DOHH2 (cell line): ENCODE results near the gene TMEM109.

Source experiments
- H3F3A ChIP-seq: fragments of 200-600 bp; sonication (generic), shearing (Covaris generic); 2 replicates; pipeline ENCODE4 v1.6.0; 2016; ENCODE audit warnings: antibody characterized with exemption, mild to moderate bottlenecking; ENCODE audit not compliant: control insufficient read depth, insufficient read depth
- H3K27ac ChIP-seq: fragments of 200-600 bp; sonication (generic); 2 replicates; pipeline ENCODE4 v1.5.1; 2014; ENCODE audit warnings: low read depth, mild to moderate bottlenecking, low read length, moderate library complexity
- H3K27me3 ChIP-seq: fragments of 200-600 bp; sonication (generic); 2 replicates; pipeline ENCODE4 v1.6.1; 2014; ENCODE audit warnings: mild to moderate bottlenecking, low read length, mixed read lengths; ENCODE audit not compliant: control insufficient read depth
- H3K36me3 ChIP-seq: fragments of 200-600 bp; sonication (generic); 2 replicates; pipeline ENCODE4 v1.6.1; 2014; ENCODE audit warnings: mild to moderate bottlenecking, low read length, moderate library complexity, mixed read lengths; ENCODE audit not compliant: control insufficient read depth
- H3K4me1 ChIP-seq: fragments of 200-600 bp; sonication (generic); 2 replicates; pipeline ENCODE4 v1.6.1; 2014; ENCODE audit warnings: mild to moderate bottlenecking, low read length, mixed read lengths; ENCODE audit not compliant: control insufficient read depth
- H3K4me2 ChIP-seq: fragments of 200-600 bp; sonication (generic); 2 replicates; pipeline ENCODE4 v1.6.0; 2014; ENCODE audit warnings: mild to moderate bottlenecking, low read length, moderate library complexity
- H3K4me3 ChIP-seq: fragments of 200-600 bp; sonication (generic); 2 replicates; pipeline ENCODE4 v1.5.1; 2014; ENCODE audit warnings: mild to moderate bottlenecking, low read length, mixed read lengths
- H3K79me2 ChIP-seq: fragments of 200-600 bp; sonication (generic); 2 replicates; pipeline ENCODE4 v1.6.1; 2014; ENCODE audit warnings: mild to moderate bottlenecking, low read length, mixed read lengths; ENCODE audit not compliant: control insufficient read depth
- H3K9me2 ChIP-seq: fragments of 200-600 bp; sonication (generic); replicated peaks from 2 replicates; pipeline ENCODE4 v1.6.1; 2014; ENCODE audit warnings: mild to moderate bottlenecking, low read length, mixed read lengths; ENCODE audit not compliant: control insufficient read depth
- H3K9me3 ChIP-seq: fragments of 200-600 bp; sonication (generic); 2 replicates; pipeline ENCODE4 v1.6.1; 2014; ENCODE audit warnings: antibody characterized with exemption, low read length, mixed read lengths; ENCODE audit not compliant: control insufficient read depth, insufficient read depth
- H4K20me1 ChIP-seq: fragments of 200-600 bp; sonication (generic); 2 replicates; pipeline ENCODE4 v1.6.0; 2014; ENCODE audit warnings: low read depth, mild to moderate bottlenecking, antibody characterized with exemption, low read length, moderate library complexity; ENCODE audit not compliant: control insufficient read depth, insufficient read depth
- EZH2phosphoT487 ChIP-seq: fragments of 200-600 bp; sonication (generic); IDR thresholded peaks from 2 replicates; pipeline ENCODE4 v1.6.1; 2017; ENCODE audit warnings: borderline replicate concordance, mild to moderate bottlenecking, antibody characterized with exemption, low read length, moderate library complexity, mixed read lengths
- TF ChIP-seq, protein P1 (sequence below): fragments of 200-600 bp; sonication (generic); IDR thresholded peaks from one replicate; pipeline ENCODE4 v1.5.1; 2014; ENCODE audit warnings: antibody characterized with exemption, mild to moderate bottlenecking, low read depth, low read length; ENCODE audit not compliant: poor library complexity, severe bottlenecking

Gene TMEM109

DNA sequence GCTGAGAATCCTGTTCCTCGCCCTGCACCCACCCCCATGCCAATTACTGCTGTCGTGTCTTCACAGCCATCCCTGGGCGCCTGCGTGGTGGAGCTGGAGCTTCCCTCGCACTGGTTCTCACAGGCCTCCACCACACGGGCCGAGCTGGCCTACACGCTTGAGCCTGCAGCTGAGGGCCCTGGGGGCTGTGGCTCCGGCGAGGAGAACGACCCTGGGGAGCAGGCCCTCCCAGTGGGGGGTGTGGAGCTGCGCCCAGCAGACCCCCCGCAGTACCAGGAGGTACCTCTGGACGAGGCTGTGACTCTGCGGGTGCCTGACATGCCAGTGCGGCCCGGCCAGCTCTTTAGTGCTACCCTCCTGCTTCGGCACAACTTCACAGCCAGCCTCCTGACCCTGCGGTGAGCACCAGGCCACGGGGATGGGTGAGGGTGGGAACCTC lies 14.6 kb downstream of the TMEM109 start:
- Histone ChIP-seq H3K79me2 (no peaks in the 10 kb centered on the region), H3K4me3 (no peak overlapping the region), H4K20me1 (no peaks in the 10 kb centered on the region), H3K27me3 (peaks cover 7% of the 10 kb centered on the region), H3K36me3 (peaks cover 4% of the 10 kb centered on the region; the same call in 1 of the 2 replicates), H3K27ac (no peak overlapping the region), H3K9me3 (no peaks in the 10 kb centered on the region), H3K9me2 (no peaks in the 10 kb centered on the region), H3K4me1 (peaks cover 52% of the 10 kb centered on the region), H3K4me2 (no peak overlapping the region), H3F3A (peaks cover 24% of the 10 kb centered on the region)
- TF ChIP-seq, protein P1, sequence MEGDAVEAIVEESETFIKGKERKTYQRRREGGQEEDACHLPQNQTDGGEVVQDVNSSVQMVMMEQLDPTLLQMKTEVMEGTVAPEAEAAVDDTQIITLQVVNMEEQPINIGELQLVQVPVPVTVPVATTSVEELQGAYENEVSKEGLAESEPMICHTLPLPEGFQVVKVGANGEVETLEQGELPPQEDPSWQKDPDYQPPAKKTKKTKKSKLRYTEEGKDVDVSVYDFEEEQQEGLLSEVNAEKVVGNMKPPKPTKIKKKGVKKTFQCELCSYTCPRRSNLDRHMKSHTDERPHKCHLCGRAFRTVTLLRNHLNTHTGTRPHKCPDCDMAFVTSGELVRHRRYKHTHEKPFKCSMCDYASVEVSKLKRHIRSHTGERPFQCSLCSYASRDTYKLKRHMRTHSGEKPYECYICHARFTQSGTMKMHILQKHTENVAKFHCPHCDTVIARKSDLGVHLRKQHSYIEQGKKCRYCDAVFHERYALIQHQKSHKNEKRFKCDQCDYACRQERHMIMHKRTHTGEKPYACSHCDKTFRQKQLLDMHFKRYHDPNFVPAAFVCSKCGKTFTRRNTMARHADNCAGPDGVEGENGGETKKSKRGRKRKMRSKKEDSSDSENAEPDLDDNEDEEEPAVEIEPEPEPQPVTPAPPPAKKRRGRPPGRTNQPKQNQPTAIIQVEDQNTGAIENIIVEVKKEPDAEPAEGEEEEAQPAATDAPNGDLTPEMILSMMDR = no peak
- no peak for TF ChIP-seq EZH2phosphoT487

DNA sequence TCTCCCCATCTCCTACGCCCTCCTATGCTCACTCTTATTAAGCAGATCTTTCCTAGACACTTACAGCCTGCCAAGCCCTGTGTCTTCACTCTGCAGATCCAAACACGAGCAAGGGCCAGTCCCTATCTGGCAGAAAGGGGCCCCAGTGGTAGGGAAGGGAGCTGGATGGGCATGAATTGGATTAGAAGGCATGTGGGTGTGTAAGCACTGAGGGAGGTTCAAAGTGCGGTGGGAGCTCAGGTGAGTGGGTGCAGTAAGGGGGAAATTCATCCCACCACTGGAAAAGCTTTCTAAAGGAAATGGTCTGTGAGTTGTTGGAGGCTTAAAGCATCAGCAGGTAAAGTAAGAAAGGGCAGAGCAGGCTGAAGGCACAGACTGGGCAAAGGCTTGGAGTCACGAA lies 15.8 kb downstream of the TMEM109 start:
- H3K36me3 ChIP-seq = peaks cover 4% of the 10 kb centered on the region; the same call in 1 of the 2 replicates
- no peaks in the 10 kb centered on the region for H4K20me1 ChIP-seq
- no peak for TF ChIP-seq EZH2phosphoT487
- TF ChIP-seq, protein P1 = no peak
- H3K9me2 ChIP-seq = no peaks in the 10 kb centered on the region
- H3F3A ChIP-seq = peaks cover 24% of the 10 kb centered on the region
- no peak overlapping the region for H3K4me2 ChIP-seq
- H3K4me3 ChIP-seq = no peak overlapping the region
- no peak overlapping the region for H3K27ac ChIP-seq
- H3K9me3 ChIP-seq = no peaks in the 10 kb centered on the region
- H3K4me1 ChIP-seq = peaks cover 48% of the 10 kb centered on the region
- H3K79me2 ChIP-seq = no peaks in the 10 kb centered on the region
- H3K27me3 ChIP-seq = peaks cover 6% of the 10 kb centered on the region

DNA sequence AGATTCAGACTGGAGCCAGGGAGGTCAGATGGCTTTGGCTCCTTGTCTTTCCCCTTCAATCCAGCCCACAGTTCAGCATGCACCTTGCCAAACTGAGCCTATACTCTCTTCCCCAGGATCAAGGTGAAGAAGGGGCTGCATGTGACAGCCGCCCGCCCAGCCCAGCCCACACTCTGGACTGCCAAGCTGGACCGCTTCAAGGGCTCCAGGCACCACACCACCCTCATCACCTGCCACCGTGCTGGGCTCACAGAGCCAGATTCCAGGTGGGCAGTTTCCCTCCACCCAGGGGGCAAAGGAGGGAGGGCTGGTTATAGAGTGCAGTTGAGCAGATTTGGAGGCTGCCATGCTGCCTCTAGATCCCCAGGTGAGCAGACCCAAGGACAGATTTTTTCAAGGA lies 16.4 kb downstream of the TMEM109 start:
- no peaks in the 10 kb centered on the region for H4K20me1 ChIP-seq
- TF ChIP-seq, protein P1 = no peak
- TF ChIP-seq EZH2phosphoT487 = no peak
- peaks cover 43% of the 10 kb centered on the region for H3K4me1 ChIP-seq
- H3K79me2 ChIP-seq = no peaks in the 10 kb centered on the region
- no peak overlapping the region for H3K27ac ChIP-seq
- no peaks in the 10 kb centered on the region; the same call in 1 of the 2 replicates for H3K27me3 ChIP-seq
- H3K9me3 ChIP-seq = no peaks in the 10 kb centered on the region
- no peak overlapping the region for H3K4me2 ChIP-seq
- no peaks in the 10 kb centered on the region for H3K9me2 ChIP-seq
- H3K4me3 ChIP-seq = no peak overlapping the region
- H3K36me3 ChIP-seq = peaks cover 4% of the 10 kb centered on the region; the same call in 1 of the 2 replicates
- H3F3A ChIP-seq = peaks cover 24% of the 10 kb centered on the region

DNA sequence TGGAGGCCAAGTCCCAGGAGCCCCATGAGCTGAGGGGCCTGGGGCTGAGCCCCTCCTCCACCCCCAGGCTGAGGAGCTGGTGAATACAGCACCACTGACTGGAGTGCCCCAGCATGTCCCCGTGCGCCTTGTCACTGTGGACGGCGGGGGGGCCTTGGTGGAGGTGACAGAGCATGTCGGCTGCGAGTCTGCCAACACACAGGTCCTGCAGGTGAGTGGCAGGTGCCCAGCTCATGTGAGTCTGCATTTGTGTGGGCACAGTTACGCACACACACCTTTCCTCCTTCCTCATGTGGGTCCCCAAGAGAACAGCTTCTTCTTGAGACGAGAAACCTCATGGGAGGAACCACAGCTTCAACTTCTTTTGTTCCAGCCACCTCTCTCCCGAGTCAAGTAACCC lies 18.0 kb downstream of the TMEM109 start:
- Histone ChIP-seq H3K27me3 (no peaks in the 10 kb centered on the region), H3K27ac (peak overlapping the region; percentile 96), H3K4me2 (peak overlapping the region; percentile 88), H3K9me2 (no peaks in the 10 kb centered on the region), H3K9me3 (no peaks in the 10 kb centered on the region), H3K4me3 (peak overlapping the region; percentile 70), H4K20me1 (no peaks in the 10 kb centered on the region), H3K36me3 (peaks cover 11% of the 10 kb centered on the region), H3K4me1 (peaks cover 43% of the 10 kb centered on the region), H3K79me2 (no peaks in the 10 kb centered on the region), H3F3A (peaks cover 21% of the 10 kb centered on the region)
- TF ChIP-seq, protein P1 = no peak
- TF ChIP-seq EZH2phosphoT487 = no peak
